ENCODE results near the gene PTPRA.

PTPRA gene

DNA sequence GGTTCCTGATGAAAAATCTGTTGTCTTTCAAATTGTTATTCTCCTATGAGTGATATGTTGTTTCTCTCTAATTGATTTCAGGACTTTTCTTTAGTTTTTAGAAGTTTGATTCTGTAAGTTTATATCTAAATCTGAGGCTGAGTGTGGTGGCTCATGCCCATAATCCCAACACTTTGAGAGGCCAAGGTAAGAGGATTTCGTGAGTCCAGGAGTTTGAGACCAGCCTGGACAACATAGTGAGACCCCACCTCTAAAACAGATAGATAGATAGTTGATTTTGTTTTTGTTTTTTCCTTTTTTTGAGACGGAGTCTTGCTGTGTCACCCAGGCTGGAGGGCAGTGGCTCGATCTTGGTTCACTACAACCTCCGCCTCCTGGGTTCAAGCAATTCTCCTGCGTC is 64.6 kb downstream of the PTPRA start:
- no peak for DNase-seq (ENCODE audit: low spot score)

DNA sequence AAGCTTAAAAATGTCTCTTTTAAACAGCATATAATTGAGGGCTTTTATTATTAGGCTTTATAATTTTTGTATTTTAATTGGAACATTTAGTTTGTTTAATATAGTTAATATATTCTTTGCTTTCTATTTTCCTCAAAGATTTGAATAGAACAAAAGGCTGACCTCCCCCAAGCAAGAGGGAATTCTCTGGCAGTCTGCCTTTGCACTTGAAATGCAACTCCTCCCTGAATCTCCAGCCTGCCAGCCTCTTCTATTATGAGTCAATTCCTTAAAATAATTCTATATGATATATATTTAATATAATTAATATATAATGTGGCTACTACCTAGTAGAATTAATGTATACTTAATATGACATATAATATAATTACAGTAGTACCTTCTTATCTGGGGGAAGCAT is 69.2 kb downstream of the PTPRA start:
- no peak for DNase-seq (ENCODE audit: low spot score)

DNA sequence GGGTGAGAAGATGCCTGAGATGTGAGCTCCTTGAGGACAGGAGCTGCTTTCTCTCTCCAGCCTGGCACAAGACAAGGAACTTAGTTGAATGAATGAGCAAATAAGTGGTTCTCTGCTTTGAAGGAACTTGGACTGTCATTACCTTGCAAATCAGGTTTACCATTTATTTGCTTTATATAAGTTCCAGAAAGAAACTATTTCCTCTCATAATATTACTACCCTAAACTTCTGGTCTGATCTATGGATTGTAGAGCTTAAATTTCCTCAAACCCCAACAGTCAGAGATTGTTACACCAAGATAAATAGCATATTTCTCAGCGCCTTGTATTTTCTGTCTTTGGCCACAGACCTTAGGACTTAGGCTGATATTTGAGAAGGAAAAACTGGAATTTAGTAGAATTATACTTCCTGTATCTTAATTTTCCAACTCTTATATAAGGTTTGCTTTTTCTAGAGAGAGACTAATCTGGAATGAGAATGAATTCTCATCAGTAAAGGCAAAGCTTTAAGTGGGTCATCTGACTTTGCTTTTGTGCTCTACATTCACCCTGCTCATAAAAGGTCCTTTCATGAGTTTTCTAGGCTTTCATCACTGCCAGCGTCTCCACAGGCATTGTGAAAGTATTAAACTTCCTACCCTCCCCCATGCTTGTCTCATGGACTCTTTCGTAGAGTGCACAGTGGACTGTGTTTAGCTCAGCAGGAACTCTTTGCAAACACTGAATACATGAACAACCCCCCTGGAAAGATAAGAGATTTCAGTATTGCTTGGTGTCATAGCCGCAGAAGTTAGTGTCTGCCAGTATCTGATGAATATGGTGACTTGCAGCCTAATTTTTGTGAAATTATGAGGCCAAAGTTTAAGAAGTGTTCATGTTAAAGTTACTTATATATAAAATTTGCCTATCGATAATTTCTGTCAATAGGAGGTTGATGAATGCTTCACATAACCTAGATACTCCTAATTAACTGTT is 74.0 kb downstream of the PTPRA start:
- DNase-seq (ENCODE audit: low spot score), result no peak

DNA sequence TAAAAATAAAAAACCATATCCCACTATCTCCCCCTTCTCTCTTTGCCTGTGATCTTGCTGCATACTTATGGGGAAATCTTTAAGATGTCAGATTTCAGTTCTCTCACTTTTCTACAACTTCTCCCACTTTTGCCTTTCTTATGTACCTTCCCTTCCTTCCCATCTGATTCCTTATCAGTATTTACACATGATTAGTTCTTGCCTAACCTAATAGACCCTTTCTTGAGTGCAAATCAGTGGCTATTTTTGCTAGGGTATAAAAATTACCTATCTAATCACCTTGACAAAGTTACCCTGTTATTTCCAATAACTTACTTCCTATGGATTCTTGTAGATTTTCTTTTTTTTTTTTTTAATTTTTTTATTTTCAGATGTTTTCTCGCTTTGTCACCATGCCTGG is 75.7 kb downstream of the PTPRA start:
- no peak for DNase-seq (ENCODE audit: low spot score)

DNA sequence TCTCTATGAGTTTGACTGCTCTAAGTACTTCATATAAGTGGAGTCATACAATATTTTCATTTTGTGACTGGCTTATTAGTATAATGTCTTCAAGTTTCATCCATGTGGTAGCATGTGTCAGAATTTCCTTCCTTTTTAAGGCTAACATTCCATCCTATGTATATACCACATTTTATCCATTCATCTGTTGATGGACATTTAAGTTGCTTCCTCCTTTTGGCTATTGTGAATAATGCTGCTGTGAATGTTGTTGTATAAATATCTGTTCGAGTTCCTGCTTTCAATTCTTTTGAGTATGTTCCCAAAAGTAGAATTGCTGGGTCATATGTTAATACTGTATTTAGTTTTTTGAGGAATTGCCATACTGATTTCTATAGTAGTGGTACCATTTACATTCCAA is 79.5 kb downstream of the PTPRA start:
- no peak for DNase-seq (ENCODE audit: low spot score)

DNA sequence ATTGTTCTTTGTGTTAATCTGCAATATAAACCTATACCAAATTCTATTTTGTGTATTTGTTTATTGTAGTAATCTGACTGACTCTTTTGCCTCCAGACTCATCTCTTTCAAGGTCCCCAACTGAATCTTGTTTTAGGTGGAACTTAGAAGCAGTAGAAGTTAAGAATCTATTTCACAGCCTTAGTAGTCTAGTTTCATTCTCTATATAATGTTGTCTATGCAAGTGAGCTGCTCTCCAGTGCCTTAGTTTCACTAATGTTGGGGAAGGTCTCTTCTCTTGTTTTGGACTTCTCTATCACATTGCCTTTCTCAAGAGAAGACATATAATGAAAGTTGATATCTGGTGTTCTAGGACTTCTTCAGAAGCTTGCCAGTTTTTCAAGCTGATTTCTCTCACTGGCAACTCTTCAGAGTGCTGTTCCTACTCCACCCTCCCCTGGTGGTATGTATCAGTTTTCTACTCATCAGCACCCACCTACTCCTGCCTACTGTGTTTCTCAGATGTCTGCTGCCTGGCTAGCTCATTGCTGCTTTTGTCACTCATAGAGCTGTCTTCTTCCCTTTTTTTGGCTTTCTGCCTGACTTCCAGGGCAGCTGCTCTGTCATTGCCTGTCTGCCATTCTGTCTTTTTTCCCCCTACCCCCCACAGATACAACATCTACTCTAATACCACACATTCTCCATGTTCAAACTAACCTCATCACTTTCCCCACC is 82.1 kb downstream of the PTPRA start:
- DNase-seq (ENCODE audit: low spot score), result no peak

DNA sequence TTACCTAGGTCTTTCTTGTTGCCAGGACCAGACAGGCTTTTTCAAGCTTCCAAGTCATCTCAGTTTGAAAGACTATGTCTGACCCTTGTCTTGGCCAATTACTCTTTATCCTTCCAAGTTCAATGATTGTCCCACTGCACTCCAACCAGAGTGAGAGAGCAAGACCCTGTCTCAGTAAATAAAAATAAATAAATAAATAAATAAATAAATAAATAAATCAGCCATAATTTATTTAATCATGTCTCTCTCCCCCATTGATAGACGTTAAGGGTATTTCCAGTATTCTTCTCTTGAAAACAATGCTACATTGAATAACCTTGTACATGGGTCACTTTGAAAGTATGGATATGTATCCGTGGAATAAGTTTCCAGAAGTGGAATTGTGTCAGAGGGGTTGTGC is 83.2 kb downstream of the PTPRA start:
- DNase-seq (ENCODE audit: low spot score), result no peak

DNA sequence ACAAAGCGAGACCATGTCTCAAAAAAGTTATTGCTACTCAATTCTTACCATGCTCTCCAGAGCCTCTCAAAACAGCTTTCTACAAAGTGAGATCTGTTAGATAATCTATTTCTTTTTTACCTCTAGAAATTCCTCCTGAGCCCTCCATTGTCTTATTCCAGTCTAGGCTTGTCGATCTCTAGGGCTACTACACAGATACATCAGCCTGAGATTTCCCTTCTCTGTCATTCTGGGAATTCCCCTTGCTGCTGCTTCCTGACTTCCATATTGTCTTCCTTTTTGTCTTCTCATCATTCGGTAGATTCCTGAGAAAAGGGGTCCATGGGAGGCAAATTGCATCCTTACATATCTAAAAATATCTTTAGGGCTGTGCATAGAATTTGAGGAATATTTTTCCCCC is 94.6 kb downstream of the PTPRA start:
- no peak for DNase-seq (ENCODE audit: low spot score)

DNA sequence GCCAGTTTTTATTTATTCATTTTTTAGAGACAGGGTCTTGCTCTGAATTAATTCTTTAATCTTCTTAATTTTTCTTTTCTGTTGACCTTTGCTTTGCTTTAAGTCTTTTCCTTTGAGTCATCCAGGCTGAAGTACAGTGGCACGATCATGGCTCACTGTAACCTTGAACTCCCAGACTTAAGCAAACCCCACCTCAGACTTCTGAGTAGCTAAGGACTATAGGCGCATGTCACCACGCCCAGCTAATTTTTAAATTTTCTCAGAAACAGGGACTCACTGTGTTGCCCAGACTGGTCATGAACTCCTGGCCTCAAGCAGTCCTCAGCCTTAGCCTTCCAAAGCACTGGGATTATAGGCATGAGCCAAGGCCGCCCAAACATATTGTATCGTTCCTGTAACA is 98.8 kb downstream of the PTPRA start:
- DNase-seq (ENCODE audit: low spot score), result no peak

DNA sequence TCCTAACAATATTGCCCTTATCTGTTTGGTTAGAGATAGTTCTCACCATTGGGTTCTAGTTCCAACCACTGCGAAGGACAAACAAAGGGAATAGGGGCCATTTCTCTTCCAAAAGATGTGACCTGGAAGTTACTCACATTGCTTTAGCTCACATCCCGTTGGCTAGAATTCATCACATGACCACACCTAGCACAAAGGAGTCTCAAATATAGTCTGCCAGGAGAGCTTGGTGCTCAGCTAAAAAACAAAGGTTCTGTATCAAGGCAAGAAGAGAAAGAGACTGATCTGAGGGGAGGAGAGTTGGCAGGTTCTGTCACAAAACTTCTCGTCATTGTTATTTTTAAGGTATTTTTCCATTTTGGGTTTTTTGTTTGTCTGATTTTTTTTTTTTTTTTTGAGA is 100.3 kb downstream of the PTPRA start:
- DNase-seq (ENCODE audit: low spot score), result no peak

DNA sequence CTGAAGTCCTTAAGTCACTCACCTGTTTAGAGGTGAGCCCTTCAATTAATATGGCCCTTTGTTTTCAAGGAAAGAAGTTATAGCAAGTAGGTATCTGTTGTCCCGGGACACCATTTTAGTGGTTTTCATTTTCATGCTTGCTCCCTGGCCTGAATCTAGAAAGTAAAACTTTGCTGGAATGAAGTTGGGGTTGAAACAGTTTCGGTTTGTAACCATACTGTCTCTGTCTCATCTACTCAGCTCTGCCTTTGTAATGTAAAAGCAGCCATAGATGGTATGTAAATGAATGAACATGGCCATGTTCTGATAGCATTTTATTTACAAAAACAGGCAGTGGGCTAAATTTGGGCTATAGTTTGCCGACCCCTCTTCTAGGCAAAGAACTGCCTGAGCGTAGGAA is 105.2 kb downstream of the PTPRA start:
- DNase-seq (ENCODE audit: low spot score), result no peak

DNA sequence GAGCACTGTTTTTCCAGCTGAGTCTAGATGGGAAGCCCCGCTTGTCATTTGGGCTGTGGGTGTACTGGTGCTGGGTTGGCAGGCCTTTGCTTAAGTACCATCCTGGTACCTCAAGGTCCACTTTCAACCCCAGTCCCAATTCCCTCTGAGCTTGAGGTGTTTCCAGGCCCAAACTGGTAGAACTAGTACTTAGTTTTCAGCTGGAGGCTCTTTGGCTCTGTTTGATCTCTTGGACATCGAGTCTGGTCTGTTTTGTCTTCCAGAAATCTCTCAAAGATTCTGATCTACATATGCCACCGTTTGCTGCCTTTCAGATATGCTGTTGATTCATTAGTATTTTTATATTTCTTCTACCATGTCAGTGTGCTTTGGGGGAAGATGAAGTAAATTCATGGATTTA is 108.4 kb downstream of the PTPRA start:
- DNase-seq (ENCODE audit: low spot score), result no peak

DNA sequence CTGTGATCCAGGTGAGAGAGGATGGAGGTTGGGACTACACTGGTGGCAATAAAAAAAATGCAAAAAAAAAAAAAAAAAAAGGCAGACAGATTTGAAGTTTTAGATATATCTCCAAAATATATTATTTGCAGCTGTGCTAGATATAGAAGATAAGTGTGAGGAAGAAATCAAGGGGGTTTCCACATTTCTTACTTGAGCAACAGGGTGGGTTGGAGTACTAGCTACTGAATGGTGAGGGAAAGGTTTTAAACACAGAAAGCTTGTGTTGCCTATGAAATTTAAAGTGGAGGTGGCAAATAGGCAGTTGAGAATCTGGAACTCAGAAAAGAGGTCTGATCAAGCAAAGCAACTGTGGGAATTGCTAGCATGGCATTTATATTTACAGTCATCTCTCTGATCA is 110.2 kb downstream of the PTPRA start:
- DNase-seq (ENCODE audit: low spot score), result no peak

DNA sequence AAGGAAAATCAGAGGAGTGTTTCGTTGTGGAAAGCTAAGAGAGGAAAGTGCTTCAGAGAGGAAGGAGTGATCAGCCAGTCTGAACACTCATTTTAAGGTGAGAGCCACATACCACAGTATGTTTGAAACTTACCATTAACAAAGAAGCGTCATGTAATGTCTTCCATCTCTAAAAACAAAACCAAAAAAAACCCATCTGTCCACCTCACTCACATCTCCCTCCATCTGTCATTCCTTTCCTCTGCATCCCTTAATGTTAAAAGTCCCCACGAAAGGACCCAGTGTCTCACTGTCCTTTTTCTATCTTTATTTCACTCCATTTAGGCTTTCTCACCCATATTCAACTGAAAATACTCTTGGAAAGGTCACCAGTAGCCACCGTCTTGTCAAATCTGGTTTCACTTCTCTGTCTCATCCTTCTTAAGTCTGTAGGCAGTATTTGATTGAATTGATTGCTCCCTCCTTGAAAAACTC is 110.8 kb downstream of the PTPRA start:
- peak; percentile 26 for DNase-seq (ENCODE audit: low spot score)

DNA sequence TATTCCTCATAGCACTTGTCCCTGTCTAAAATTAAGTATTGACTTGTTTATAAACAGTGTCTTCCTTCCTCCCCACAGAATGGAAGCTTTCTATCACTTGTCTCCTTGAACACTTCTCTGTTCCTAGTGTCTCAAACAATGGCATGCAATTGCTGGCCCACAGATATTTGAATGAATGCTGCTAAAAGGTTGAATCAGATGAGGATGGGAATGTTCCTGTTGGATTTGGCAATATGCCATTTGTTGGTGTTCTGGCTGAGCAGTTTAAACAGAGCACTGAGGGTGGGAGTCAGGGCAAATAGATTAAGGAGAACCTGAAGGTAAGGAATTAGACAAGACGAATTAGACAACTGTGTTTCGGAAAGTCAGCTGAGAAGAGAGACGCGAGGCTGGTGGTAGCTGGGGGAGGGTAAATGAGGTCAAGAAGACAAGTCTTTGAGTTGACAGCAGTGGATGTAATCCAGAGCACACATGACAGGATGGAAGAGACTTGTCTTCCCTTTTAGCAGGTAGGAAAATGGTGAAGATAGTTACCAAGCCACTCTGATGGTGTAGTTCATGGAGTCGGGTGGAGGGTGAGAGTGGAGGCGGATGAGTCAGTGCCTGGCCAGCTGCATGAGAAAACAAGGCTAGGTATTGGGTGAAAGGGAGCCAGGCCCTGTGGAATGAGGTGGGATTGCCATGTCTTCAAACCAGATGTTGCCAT is 111.8 kb downstream of the PTPRA start:
- DNase-seq (ENCODE audit: low spot score), result no peak

DNA sequence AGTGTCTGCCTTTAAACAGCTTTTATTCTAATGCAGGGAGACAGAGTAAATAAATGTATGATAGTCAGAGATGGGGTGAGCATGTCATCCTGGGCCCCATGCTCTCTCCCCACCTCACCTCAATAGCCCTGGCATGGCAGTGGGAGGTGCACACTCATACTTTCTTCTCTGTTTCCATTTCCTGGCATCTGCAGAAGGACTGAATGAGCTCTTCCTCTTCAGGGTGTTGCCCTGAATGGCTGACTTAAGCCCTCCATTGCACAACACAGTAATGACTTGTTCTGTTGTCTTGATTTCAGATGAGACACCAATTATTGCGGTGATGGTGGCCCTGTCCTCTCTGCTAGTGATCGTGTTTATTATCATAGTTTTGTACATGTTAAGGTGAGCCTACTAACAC is 113.2 kb downstream of the PTPRA start:
- DNase-seq (ENCODE audit: low spot score), result no peak

DNA sequence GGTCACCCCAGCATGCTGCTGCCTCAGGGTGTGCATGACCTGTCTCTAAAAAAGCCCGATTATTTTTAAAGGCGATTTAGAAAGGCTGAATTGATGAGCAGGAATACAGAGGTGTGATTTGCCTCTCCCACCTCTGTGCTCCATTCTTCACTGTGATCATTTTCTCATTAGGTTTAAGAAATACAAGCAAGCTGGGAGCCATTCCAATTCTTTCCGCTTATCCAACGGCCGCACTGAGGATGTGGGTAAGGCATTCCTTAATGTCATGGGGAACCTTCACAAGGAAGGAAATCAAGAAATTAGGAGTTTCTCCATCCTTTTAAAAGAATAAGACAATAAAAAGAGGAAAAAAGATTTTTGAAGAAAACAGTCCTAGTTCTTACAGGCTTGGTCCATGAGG is 114.6 kb downstream of the PTPRA start:
- no peak for DNase-seq (ENCODE audit: low spot score)

DNA sequence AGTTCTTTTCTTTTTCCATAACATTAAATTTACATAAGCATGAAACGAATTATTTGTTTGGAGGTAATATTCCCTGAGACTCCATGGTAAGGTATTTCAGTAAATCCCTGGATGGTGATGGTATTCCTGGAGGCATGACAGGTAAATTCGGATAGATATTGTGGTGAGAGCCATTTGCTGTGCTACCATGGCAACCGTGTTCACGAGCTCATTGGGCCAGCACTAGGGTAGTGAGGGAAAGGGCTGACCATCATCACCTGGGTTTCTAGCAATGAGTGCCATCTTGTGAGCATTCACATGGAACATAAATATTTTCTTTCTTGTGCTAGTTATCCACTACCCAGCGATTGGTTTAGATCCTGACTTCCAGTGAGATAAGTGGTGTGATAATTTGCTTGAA is 118.3 kb downstream of the PTPRA start:
- no peak for DNase-seq (ENCODE audit: low spot score)

DNA sequence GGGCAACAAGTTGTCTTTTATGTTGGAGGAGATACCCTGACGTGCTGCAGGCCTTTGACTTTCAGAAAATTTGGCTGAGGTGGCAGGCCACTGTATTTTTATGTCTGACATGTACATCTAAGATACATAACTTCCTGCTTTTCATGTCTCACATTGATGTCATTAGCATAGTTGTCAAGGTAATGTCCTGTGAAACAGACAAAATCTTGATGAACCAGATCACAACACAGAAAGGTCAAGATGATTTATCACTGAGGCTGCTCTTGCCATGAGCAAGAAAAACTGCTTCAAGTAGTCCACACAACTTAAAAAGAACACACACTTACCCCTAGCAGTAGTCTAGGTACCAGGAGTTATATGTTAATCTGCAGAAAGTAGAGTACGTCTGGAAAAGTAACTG is 120.0 kb downstream of the PTPRA start:
- no peak for DNase-seq (ENCODE audit: low spot score)

DNA sequence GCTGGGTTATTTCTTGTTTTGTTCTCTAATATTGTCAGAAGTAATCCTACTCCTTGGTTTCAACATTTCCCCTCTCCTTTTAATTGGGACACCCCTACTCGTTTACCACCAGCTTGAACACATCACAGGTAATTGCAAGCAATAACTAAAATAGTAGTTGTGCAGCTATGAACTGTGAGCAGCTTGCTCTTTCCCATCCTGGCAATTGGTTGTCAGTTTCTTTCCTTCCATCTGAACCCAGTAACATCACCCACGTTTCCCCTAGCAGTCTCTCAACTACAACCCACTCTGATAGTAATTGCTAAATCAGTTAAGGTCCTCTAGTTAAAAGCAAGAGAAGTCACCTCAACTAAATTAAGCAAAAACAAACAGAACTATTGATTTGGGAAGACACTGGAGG is 122.5 kb downstream of the PTPRA start:
- DNase-seq (ENCODE audit: low spot score), result no peak

DNA sequence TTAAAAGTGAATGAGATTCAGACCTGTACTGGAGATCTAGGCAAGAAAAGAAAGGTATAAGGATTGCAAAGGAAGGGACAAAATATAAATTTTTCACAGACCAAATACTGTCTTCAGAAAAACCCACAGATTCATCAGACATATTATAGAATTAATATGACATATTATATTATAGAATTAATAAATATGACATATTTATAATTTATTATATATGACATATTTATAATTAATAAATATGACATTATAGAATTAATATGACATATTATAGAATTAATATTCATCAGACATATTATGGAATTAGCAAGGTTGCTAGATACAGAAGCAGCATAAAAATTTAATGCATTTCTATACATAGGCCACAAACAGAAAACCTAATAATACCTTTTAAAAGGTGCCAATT is 125.4 kb downstream of the PTPRA start:
- no peak for DNase-seq (ENCODE audit: low spot score)

DNA sequence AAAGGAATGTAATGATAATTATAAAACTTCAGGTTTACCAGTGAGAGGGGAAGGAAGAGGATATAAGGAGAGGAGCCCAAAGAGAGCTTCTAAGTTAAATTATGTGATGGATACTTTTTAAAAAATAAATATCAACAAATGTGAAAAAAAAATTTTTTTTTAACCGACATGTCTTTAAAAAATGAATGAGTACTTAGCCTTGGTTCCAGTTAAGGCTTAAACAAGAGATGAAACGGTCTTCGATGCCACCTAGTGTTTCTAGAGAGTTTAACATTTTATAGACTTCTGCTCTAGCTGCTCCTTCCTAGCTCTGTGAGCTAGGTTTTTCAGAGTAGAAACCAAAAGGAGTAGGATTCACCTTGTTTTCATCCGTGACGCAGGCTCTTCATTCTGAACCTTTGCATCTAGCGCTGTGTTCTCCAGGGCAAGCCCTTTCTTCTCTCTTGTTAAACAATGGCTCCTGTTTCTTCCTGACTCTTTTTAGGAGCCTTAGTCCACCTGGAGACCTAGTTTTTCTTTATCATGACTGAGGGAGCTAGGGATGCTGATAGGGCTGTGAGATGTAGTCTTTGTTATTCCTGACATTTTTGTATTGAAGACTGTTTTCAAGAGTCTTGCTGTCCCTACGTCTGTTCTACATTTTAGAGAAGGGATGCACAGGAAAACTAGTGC is 127.7 kb downstream of the PTPRA start:
- DNase-seq (ENCODE audit: low spot score), result peak; percentile 83
